Measurements from ENCODE around the gene SLC1A2. TPM values are rescaled to one million over a fixed set of nuclear protein-coding genes. Genes with fewer than 3 reads are reported as not detected.

SLC1A2 gene
- polyA plus RNA-seq, 2 donors: 0.11 TPM; not detected in 1

- Histone ChIP-seq H3K9me3 (ENCODE audit: control insufficient read depth in 2 of 2, insufficient read depth in 1 of 2, low read depth in 1 of 2, low read length in 1 of 2) (no peaks in the 10 kb centered on the region), H3K27me3 (ENCODE audit: control insufficient read depth in 1 of 2, insufficient read depth in 2 of 2, low read length in 2 of 2) (no peaks in the 10 kb centered on the region), H3K27ac (ENCODE audit: low read depth in 2 of 2, low read length in 1 of 2) (no peak overlapping the region), H3K4me3 (ENCODE audit: low read depth in 1 of 2, low read length in 2 of 2) (no peak overlapping the region), H3K4me1 (ENCODE audit: control insufficient read depth in 2 of 2, insufficient read depth in 2 of 2, low read length in 1 of 2) (peaks cover 0 to 7% of the 10 kb centered on the region in 2 donors), H3K36me3 (ENCODE audit: control insufficient read depth in 2 of 2, insufficient read depth in 2 of 2, low read length in 1 of 2) (no peaks in the 10 kb centered on the region)
- 72 to 76% methylated on average over 4 of the region's 4 CpGs for WGBS, 2 donors
These were observed 51.9 kb downstream of the SLC1A2 start for GRCh38 chr11:35367491-35367890.

DNA sequence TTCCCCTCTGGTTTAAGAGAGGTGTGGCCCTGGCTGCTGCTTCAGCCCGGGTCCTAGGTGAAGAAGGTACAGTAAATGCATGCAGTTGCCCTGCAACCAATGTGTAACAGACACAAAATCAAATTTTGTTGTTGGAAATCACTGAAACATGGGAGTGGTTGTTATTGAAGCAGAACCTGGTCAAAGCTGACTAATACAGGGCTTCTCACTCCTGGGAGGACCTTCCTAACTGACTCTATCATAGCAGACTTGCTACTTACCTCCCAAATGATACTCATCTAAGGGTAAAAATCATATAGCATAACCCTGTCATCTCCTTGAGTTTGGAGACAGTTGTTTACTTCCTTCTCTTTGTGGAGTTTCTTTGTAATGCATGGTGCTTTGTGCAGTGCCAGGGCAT, 52.6 kb downstream of the SLC1A2 start:
- H3K36me3 ChIP-seq (ENCODE audit: control insufficient read depth in 2 of 2, insufficient read depth in 2 of 2, low read length in 1 of 2): no peaks in the 10 kb centered on the region
- no peaks in the 10 kb centered on the region for H3K27me3 ChIP-seq (ENCODE audit: control insufficient read depth in 1 of 2, insufficient read depth in 2 of 2, low read length in 2 of 2)
- WGBS, 2 donors: 75 to 78% methylated on average over 1 of the region's 1 CpG
- H3K9me3 ChIP-seq (ENCODE audit: control insufficient read depth in 2 of 2, insufficient read depth in 1 of 2, low read depth in 1 of 2, low read length in 1 of 2): no peaks in the 10 kb centered on the region
- H3K27ac ChIP-seq (ENCODE audit: low read depth in 2 of 2, low read length in 1 of 2): no peak overlapping the region
- H3K4me3 ChIP-seq (ENCODE audit: low read depth in 1 of 2, low read length in 2 of 2): no peak overlapping the region
- peaks cover 0 to 7% of the 10 kb centered on the region in 2 donors for H3K4me1 ChIP-seq (ENCODE audit: control insufficient read depth in 2 of 2, insufficient read depth in 2 of 2, low read length in 1 of 2)

- H3K27me3 ChIP-seq (ENCODE audit: control insufficient read depth in 1 of 2, insufficient read depth in 2 of 2, low read length in 2 of 2): no peaks in the 10 kb centered on the region
- H3K4me1 ChIP-seq (ENCODE audit: control insufficient read depth in 2 of 2, insufficient read depth in 2 of 2, low read length in 1 of 2): peaks cover 0 to 7% of the 10 kb centered on the region in 2 donors
- no peaks in the 10 kb centered on the region for H3K9me3 ChIP-seq (ENCODE audit: control insufficient read depth in 2 of 2, insufficient read depth in 1 of 2, low read depth in 1 of 2, low read length in 1 of 2)
- WGBS, 2 donors: 80 to 82% methylated on average over 4 of the region's 4 CpGs
- H3K27ac ChIP-seq (ENCODE audit: low read depth in 2 of 2, low read length in 1 of 2): no peak overlapping the region
- no peak overlapping the region for H3K4me3 ChIP-seq (ENCODE audit: low read depth in 1 of 2, low read length in 2 of 2)
- H3K36me3 ChIP-seq (ENCODE audit: control insufficient read depth in 2 of 2, insufficient read depth in 2 of 2, low read length in 1 of 2): no peaks in the 10 kb centered on the region
These were observed 53.4 kb downstream of the SLC1A2 start for GRCh38 chr11:35365961-35366360.

GRCh38 chr11:35365395-35365794, 54.0 kb downstream of the SLC1A2 start:
- H3K9me3 ChIP-seq (ENCODE audit: control insufficient read depth in 2 of 2, insufficient read depth in 1 of 2, low read depth in 1 of 2, low read length in 1 of 2): no peaks in the 10 kb centered on the region
- 89 to 96% methylated on average over 5 of the region's 5 CpGs for WGBS, 2 donors
- H3K27ac ChIP-seq (ENCODE audit: low read depth in 2 of 2, low read length in 1 of 2): no peak overlapping the region
- H3K4me3 ChIP-seq (ENCODE audit: low read depth in 1 of 2, low read length in 2 of 2): no peak overlapping the region
- no peaks in the 10 kb centered on the region for H3K27me3 ChIP-seq (ENCODE audit: control insufficient read depth in 1 of 2, insufficient read depth in 2 of 2, low read length in 2 of 2)
- H3K4me1 ChIP-seq (ENCODE audit: control insufficient read depth in 2 of 2, insufficient read depth in 2 of 2, low read length in 1 of 2): peaks cover 0 to 7% of the 10 kb centered on the region in 2 donors
- H3K36me3 ChIP-seq (ENCODE audit: control insufficient read depth in 2 of 2, insufficient read depth in 2 of 2, low read length in 1 of 2): no peaks in the 10 kb centered on the region

- WGBS, 2 donors: 31 to 33% methylated on average over 2 of the region's 2 CpGs
- no peaks in the 10 kb centered on the region for H3K36me3 ChIP-seq (ENCODE audit: control insufficient read depth in 2 of 2, insufficient read depth in 2 of 2, low read length in 1 of 2)
- no peaks in the 10 kb centered on the region for H3K9me3 ChIP-seq (ENCODE audit: control insufficient read depth in 2 of 2, insufficient read depth in 1 of 2, low read depth in 1 of 2, low read length in 1 of 2)
- H3K4me3 ChIP-seq (ENCODE audit: low read depth in 1 of 2, low read length in 2 of 2): no peak overlapping the region
- H3K27me3 ChIP-seq (ENCODE audit: control insufficient read depth in 1 of 2, insufficient read depth in 2 of 2, low read length in 2 of 2): no peaks in the 10 kb centered on the region
- H3K4me1 ChIP-seq (ENCODE audit: control insufficient read depth in 2 of 2, insufficient read depth in 2 of 2, low read length in 1 of 2): peaks cover 0 to 7% of the 10 kb centered on the region in 2 donors
- peak overlapping the region; percentile 75 to 81 for H3K27ac ChIP-seq (ENCODE audit: low read depth in 2 of 2, low read length in 1 of 2)
These were observed 55.2 kb downstream of the SLC1A2 start for GRCh38 chr11:35363854-35364780.

DNA sequence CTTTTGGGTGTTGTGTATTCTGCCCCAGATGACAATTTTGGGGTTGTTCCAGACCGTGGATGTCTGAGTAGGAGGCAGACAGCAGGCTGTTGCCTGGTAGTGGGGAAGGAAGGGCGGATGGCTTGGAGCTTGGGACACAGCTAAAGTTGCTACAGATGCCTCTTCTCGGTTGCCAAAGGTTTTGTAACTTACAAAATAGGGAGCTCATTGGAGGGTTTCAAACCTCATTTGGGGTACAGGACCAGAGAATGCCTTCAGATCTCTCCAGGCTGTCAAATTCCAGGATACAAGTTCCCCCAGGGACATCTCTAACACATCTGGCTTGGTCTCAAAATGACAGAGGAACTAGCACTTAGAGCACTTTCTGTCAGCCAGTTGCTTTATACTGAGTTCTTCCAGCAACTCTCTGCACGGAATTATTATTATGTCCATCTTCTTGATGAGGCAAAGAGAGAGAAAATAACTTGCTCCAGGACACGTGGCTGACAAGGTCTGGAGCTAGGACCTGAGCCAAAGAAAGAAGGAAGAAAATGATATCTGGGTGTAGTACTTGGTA, 56.0 kb downstream of the SLC1A2 start:
- no peak overlapping the region for H3K4me3 ChIP-seq (ENCODE audit: low read depth in 1 of 2, low read length in 2 of 2)
- H3K27ac ChIP-seq (ENCODE audit: low read depth in 2 of 2, low read length in 1 of 2): peak overlapping the region; percentile 75 to 81
- H3K9me3 ChIP-seq (ENCODE audit: control insufficient read depth in 2 of 2, insufficient read depth in 1 of 2, low read depth in 1 of 2, low read length in 1 of 2): no peaks in the 10 kb centered on the region
- peaks cover 0 to 7% of the 10 kb centered on the region in 2 donors for H3K4me1 ChIP-seq (ENCODE audit: control insufficient read depth in 2 of 2, insufficient read depth in 2 of 2, low read length in 1 of 2)
- 54% methylated on average over 5 of the region's 5 CpGs for WGBS, 2 donors
- no peaks in the 10 kb centered on the region for H3K36me3 ChIP-seq (ENCODE audit: control insufficient read depth in 2 of 2, insufficient read depth in 2 of 2, low read length in 1 of 2)
- H3K27me3 ChIP-seq (ENCODE audit: control insufficient read depth in 1 of 2, insufficient read depth in 2 of 2, low read length in 2 of 2): no peaks in the 10 kb centered on the region

- H3K36me3 ChIP-seq (ENCODE audit: control insufficient read depth in 2 of 2, insufficient read depth in 2 of 2, low read length in 1 of 2): no peaks in the 10 kb centered on the region
- H3K27ac ChIP-seq (ENCODE audit: low read depth in 2 of 2, low read length in 1 of 2): no peak overlapping the region
- no peaks in the 10 kb centered on the region for H3K27me3 ChIP-seq (ENCODE audit: control insufficient read depth in 1 of 2, insufficient read depth in 2 of 2, low read length in 2 of 2)
- no peak overlapping the region for H3K4me3 ChIP-seq (ENCODE audit: low read depth in 1 of 2, low read length in 2 of 2)
- H3K9me3 ChIP-seq (ENCODE audit: control insufficient read depth in 2 of 2, insufficient read depth in 1 of 2, low read depth in 1 of 2, low read length in 1 of 2): no peaks in the 10 kb centered on the region
- WGBS, 2 donors: 78 to 80% methylated on average over 2 of the region's 2 CpGs
- H3K4me1 ChIP-seq (ENCODE audit: control insufficient read depth in 2 of 2, insufficient read depth in 2 of 2, low read length in 1 of 2): peaks cover 0 to 7% of the 10 kb centered on the region in 2 donors
These were observed 56.8 kb downstream of the SLC1A2 start for GRCh38 chr11:35362521-35362980.

DNA sequence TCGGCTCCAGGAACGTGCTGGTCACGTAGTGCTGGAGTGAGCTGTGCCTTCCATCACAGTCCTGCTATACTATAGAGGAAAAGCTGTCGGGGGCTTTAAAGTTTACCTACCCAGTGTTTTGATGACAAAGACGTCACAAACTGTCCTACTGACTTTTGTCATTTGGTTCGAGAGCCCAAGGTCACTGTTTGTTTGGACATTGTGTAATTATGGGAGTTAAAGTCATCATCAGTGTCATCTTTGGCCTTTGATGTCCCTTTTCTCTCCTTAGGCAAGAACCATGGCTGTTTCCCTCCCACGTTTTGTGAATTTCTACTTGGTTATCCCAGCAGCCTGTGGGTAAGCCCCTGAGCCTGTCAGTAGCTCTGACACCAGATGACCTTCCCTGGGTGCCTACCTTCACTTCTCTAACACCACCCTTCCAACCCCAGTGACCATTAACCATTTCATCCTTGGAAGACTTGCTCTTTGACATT, 59.3 kb downstream of the SLC1A2 start:
- H3K4me3 ChIP-seq (ENCODE audit: low read depth in 1 of 2, low read length in 2 of 2): no peak overlapping the region
- WGBS, 2 donors: 71 to 72% methylated on average over 7 of the region's 7 CpGs
- H3K36me3 ChIP-seq (ENCODE audit: control insufficient read depth in 2 of 2, insufficient read depth in 2 of 2, low read length in 1 of 2): no peaks in the 10 kb centered on the region
- no peaks in the 10 kb centered on the region for H3K27me3 ChIP-seq (ENCODE audit: control insufficient read depth in 1 of 2, insufficient read depth in 2 of 2, low read length in 2 of 2)
- H3K4me1 ChIP-seq (ENCODE audit: control insufficient read depth in 2 of 2, insufficient read depth in 2 of 2, low read length in 1 of 2): peaks cover 0 to 7% of the 10 kb centered on the region in 2 donors
- H3K27ac ChIP-seq (ENCODE audit: low read depth in 2 of 2, low read length in 1 of 2): peak overlapping the region in 1 of 2 donors; percentile 22
- H3K9me3 ChIP-seq (ENCODE audit: control insufficient read depth in 2 of 2, insufficient read depth in 1 of 2, low read depth in 1 of 2, low read length in 1 of 2): no peaks in the 10 kb centered on the region

DNA sequence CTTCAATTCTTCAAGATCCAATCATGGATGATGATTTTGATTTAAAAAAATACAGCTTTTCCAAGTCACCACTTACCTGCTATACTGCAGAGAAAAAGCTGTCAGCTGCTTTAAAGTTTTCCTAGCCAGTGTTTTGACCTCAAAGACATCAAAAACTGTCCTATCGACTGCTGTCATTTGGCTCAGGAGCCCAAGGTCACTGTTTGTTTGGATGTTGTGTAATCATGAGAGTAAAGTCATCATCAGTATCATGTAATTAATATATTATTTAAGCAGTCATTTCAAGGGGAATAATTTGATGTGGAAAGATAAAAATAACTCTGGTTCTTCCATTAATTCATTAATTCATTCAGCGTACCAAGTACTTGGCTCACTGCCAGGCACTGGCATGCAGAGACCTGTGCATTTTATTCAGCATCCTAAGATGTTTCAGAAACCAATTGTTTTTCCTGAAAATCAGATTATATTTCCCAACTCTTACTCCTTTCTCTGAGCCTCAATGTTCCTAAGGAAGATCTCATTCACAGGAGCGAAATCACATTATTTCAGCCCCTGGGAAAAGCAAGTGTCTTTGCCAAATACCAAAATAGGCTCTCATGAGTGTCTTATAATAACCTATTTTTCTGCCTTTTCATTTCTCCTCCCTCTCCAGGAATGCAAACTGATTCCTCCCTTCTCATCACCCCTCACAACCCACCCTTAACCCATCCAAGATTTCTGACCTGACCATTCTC, 59.9 kb downstream of the SLC1A2 start:
- H3K27ac ChIP-seq (ENCODE audit: low read depth in 2 of 2, low read length in 1 of 2): peak overlapping the region in 1 of 2 donors; percentile 22
- H3K9me3 ChIP-seq (ENCODE audit: control insufficient read depth in 2 of 2, insufficient read depth in 1 of 2, low read depth in 1 of 2, low read length in 1 of 2): no peaks in the 10 kb centered on the region
- no peaks in the 10 kb centered on the region for H3K36me3 ChIP-seq (ENCODE audit: control insufficient read depth in 2 of 2, insufficient read depth in 2 of 2, low read length in 1 of 2)
- H3K4me1 ChIP-seq (ENCODE audit: control insufficient read depth in 2 of 2, insufficient read depth in 2 of 2, low read length in 1 of 2): peaks cover 0 to 7% of the 10 kb centered on the region in 2 donors
- no peaks in the 10 kb centered on the region for H3K27me3 ChIP-seq (ENCODE audit: control insufficient read depth in 1 of 2, insufficient read depth in 2 of 2, low read length in 2 of 2)
- H3K4me3 ChIP-seq (ENCODE audit: low read depth in 1 of 2, low read length in 2 of 2): no peak overlapping the region
- 50 to 53% methylated on average over 3 of the region's 3 CpGs for WGBS, 2 donors
